DND-41 (cell line): Measurements from ENCODE around the gene SNPH.

Experiments
- ATAC-seq: fragments of 200-7000 bp; cut with Tn5 transposase; 3 replicates; pipeline ENCODE4 v1.9.1; 2021; ENCODE audit warnings: low read depth; ENCODE audit not compliant: insufficient read depth
- DNase-seq: peaks from one replicate; pipeline ENCODE4 v3.0.0-alpha.2; 2020
- H2AFZ ChIP-seq: 2 replicates; pipeline ENCODE4 v1.6.0; 2012; ENCODE audit warnings: low read depth, low read length
- H3K27ac ChIP-seq: 2 replicates; pipeline ENCODE4 v1.5.1; 2012; ENCODE audit warnings: low read length, inconsistent platforms
- H3K27me3 ChIP-seq: fragments of 200-600 bp; sonication (generic); 2 replicates; pipeline ENCODE4 v1.6.0; 2012; ENCODE audit warnings: low read length, mild to moderate bottlenecking, inconsistent platforms; ENCODE audit not compliant: insufficient read depth, poor library complexity
- H3K36me3 ChIP-seq: 2 replicates; pipeline ENCODE4 v1.5.1; 2012; ENCODE audit warnings: low read length, inconsistent platforms; ENCODE audit not compliant: insufficient read depth
- H3K4me1 ChIP-seq: 2 replicates; pipeline ENCODE4 v1.5.1; 2012; ENCODE audit warnings: mild to moderate bottlenecking, low read length; ENCODE audit not compliant: insufficient read depth
- H3K4me2 ChIP-seq: 2 replicates; pipeline ENCODE4 v1.6.0; 2012; ENCODE audit warnings: mild to moderate bottlenecking, moderate library complexity, low read length, inconsistent platforms; ENCODE audit not compliant: insufficient read depth
- H3K4me3 ChIP-seq, 2 experiments: fragments of 200-600 bp in 1 of 2; shearing (Covaris generic) in 1 of 2; 2 replicates each; pipeline ENCODE4 v1.5.1; 2012 to 2016; ENCODE audit warnings: inconsistent platforms in 2 of 2, low read length in 2 of 2, mild to moderate bottlenecking in 2 of 2, low read depth in 1 of 2, moderate library complexity in 1 of 2
- H3K79me2 ChIP-seq: 2 replicates; pipeline ENCODE4 v1.6.0; 2012; ENCODE audit warnings: low read length, inconsistent platforms; ENCODE audit not compliant: insufficient read depth
- H3K9ac ChIP-seq: 2 replicates; pipeline ENCODE4 v1.6.0; 2012; ENCODE audit warnings: low read depth, mild to moderate bottlenecking, inconsistent platforms, low read length, moderate library complexity
- H3K9me3 ChIP-seq: 2 replicates; pipeline ENCODE4 v1.5.1; 2012; ENCODE audit warnings: low read length, moderate library complexity, mild to moderate bottlenecking, inconsistent platforms; ENCODE audit not compliant: insufficient read depth, severe bottlenecking
- H4K20me1 ChIP-seq: 2 replicates; pipeline ENCODE4 v1.6.0; 2012; ENCODE audit warnings: low read length; ENCODE audit not compliant: insufficient read depth
- CTCF ChIP-seq: IDR thresholded peaks from 2 replicates; pipeline ENCODE4 v1.5.1; 2012; ENCODE audit warnings: borderline replicate concordance, low read length, moderate library complexity, mild to moderate bottlenecking; ENCODE audit not compliant: poor library complexity, severe bottlenecking; ENCODE audit errors: extremely low read depth
- EZH2 ChIP-seq: IDR thresholded peaks from 3 replicates; pipeline ENCODE4 v1.6.1; 2012; ENCODE audit warnings: borderline replicate concordance, low read depth, mild to moderate bottlenecking, moderate library complexity, low read length, inconsistent platforms; ENCODE audit not compliant: severe bottlenecking

SNPH gene

GRCh38 chr20:1310506-1311190 is 44.6 kb downstream of the SNPH start:
- Histone ChIP-seq H4K20me1 (no peaks in the 10 kb centered on the region), H3K4me3 (no peak overlapping the region), H3K79me2 (no peaks in the 10 kb centered on the region), H3K9ac (no peak overlapping the region), H3K4me1 (peaks cover 8% of the 10 kb centered on the region), H2AFZ (no peak overlapping the region), H3K4me2 (no peak overlapping the region), H3K9me3 (no peaks in the 10 kb centered on the region), H3K36me3 (no peaks in the 10 kb centered on the region), H3K27me3 (no peaks in the 10 kb centered on the region), H3K27ac (no peak overlapping the region)
- TF ChIP-seq CTCF (no peak), EZH2 (no peak)
- DNase-seq (no peak), ATAC-seq (no peak)

GRCh38 chr20:1312308-1312707 is 46.2 kb downstream of the SNPH start:
- no peak overlapping the region for H3K27ac ChIP-seq
- peaks cover 8% of the 10 kb centered on the region for H3K4me1 ChIP-seq
- H3K79me2 ChIP-seq, result no peaks in the 10 kb centered on the region
- DNase-seq, result no peak
- no peaks in the 10 kb centered on the region for H4K20me1 ChIP-seq
- H2AFZ ChIP-seq, result no peak overlapping the region
- H3K4me2 ChIP-seq, result no peak overlapping the region
- no peak for ATAC-seq
- no peaks in the 10 kb centered on the region for H3K27me3 ChIP-seq
- H3K36me3 ChIP-seq, result no peaks in the 10 kb centered on the region
- H3K9ac ChIP-seq, result no peak overlapping the region
- no peak overlapping the region for H3K4me3 ChIP-seq
- H3K9me3 ChIP-seq, result no peaks in the 10 kb centered on the region
- no peak for TF ChIP-seq EZH2
- TF ChIP-seq CTCF, result no peak

GRCh38 chr20:1312904-1313235 is 46.8 kb downstream of the SNPH start:
- H3K79me2 ChIP-seq, result no peaks in the 10 kb centered on the region
- H3K9ac ChIP-seq, result no peak overlapping the region
- H3K9me3 ChIP-seq, result no peaks in the 10 kb centered on the region
- no peak overlapping the region for H3K27ac ChIP-seq
- DNase-seq, result no peak
- TF ChIP-seq CTCF, result no peak
- no peak for TF ChIP-seq EZH2
- H4K20me1 ChIP-seq, result no peaks in the 10 kb centered on the region
- H3K4me1 ChIP-seq, result peaks cover 8% of the 10 kb centered on the region
- no peak overlapping the region for H3K4me2 ChIP-seq
- H3K27me3 ChIP-seq, result no peaks in the 10 kb centered on the region
- ATAC-seq, result no peak
- H2AFZ ChIP-seq, result no peak overlapping the region
- H3K4me3 ChIP-seq, result no peak overlapping the region
- no peaks in the 10 kb centered on the region for H3K36me3 ChIP-seq
